GM18909 (cell line): Measurements from ENCODE around the gene MAP2.

Experiments
- ATAC-seq: cut with Tn5 transposase; IDR thresholded peaks from one replicate; pipeline ENCODE4 v1.9.1; 2021; ENCODE audit warnings: mild to moderate bottlenecking; ENCODE audit not compliant: unreplicated experiment, poor library complexity

Gene MAP2

GRCh38 chr2:209633911-209634310 lies 210.1 kb downstream of the MAP2 start:
- no peak for ATAC-seq

- no peak for ATAC-seq
Observed at GRCh38 chr2:209636076-209636475, 212.2 kb downstream of the MAP2 start.

- ATAC-seq, result no peak
Observed at GRCh38 chr2:209637293-209637692, 213.4 kb downstream of the MAP2 start.

- ATAC-seq, result no peak
Observed at GRCh38 chr2:209638346-209638745, 214.5 kb downstream of the MAP2 start.

GRCh38 chr2:209640358-209640757 lies 216.5 kb downstream of the MAP2 start:
- no peak for ATAC-seq

GRCh38 chr2:209642146-209642820 lies 218.4 kb downstream of the MAP2 start:
- no peak for ATAC-seq

GRCh38 chr2:209644842-209645241 lies 221.0 kb downstream of the MAP2 start:
- ATAC-seq, result no peak

GRCh38 chr2:209648714-209649113 lies 224.9 kb downstream of the MAP2 start:
- ATAC-seq, result no peak

GRCh38 chr2:209653134-209653533 lies 229.3 kb downstream of the MAP2 start:
- no peak for ATAC-seq

GRCh38 chr2:209661286-209661894 lies 237.5 kb downstream of the MAP2 start:
- no peak for ATAC-seq

GRCh38 chr2:209662021-209662420 lies 238.2 kb downstream of the MAP2 start:
- no peak for ATAC-seq

- peak; percentile 45 for ATAC-seq
Observed at GRCh38 chr2:209663139-209663538, 239.3 kb downstream of the MAP2 start.

GRCh38 chr2:209663656-209664055 lies 239.8 kb downstream of the MAP2 start:
- no peak for ATAC-seq

GRCh38 chr2:209666296-209666695 lies 242.4 kb downstream of the MAP2 start:
- no peak for ATAC-seq

- ATAC-seq, result no peak
Observed at GRCh38 chr2:209671020-209671680, 247.3 kb downstream of the MAP2 start.

- no peak for ATAC-seq
Observed at GRCh38 chr2:209673811-209674210, 250.0 kb downstream of the MAP2 start.

GRCh38 chr2:209680596-209680995 lies 256.7 kb downstream of the MAP2 start:
- no peak for ATAC-seq

- no peak for ATAC-seq
Observed at GRCh38 chr2:209681201-209681735, 257.4 kb downstream of the MAP2 start.

- ATAC-seq, result no peak
Observed at GRCh38 chr2:209682646-209683045, 258.8 kb downstream of the MAP2 start.

- ATAC-seq, result no peak
Observed at GRCh38 chr2:209685340-209685739, 261.5 kb downstream of the MAP2 start.

GRCh38 chr2:209685963-209686362 lies 262.1 kb downstream of the MAP2 start:
- no peak for ATAC-seq
